ENCODE data around the gene LGALS9C.
"Not testable (repeated sequence)": the region's sequence is repeated elsewhere in the genome, so short reads cannot be mapped to it uniquely, and the experiment has no call there.

DNA sequence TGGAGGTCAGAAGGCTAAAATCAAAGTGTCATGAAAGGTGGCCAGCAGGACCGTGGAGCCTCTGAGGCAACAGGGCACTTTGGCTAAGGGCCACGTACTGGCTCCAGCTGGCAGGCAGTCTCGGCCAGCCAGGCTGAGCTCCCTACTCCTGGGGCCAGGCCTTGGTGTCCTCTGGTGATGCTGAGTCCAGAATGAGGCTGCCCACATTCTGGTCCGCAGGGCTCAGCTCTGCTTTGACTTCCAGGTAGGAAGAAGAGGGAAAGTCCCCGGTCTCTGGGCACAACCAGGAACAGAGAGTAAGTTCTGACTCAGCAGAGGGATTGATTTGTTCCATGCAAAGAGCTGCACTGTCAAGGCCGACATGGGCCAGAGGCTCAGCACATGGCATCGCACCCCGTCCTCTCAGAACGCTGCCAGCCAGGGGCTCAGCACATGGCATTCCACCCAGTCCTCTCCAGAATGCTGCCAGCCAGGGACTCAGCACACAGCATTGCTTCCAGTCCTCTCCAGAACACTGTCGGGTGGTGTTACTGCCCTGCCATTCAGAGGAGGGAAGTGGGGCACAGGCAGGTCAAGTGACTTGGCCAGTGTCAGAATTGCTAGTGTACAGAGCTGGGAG, 2.5 kb downstream of the LGALS9C start:
- TF ChIP-seq ARNTL (CRISPR knock-in tag; IDR thresholded peaks at IDR 0.05; ENCODE audit: borderline replicate concordance, low read depth); CREB5 (CRISPR knock-in tag; IDR thresholded peaks at IDR 0.05; ENCODE audit: low read depth); ZFP30 (CRISPR knock-in tag; IDR thresholded peaks at IDR 0.05); TSHZ2 (CRISPR knock-in tag; IDR thresholded peaks at IDR 0.05); ZNF8 (CRISPR knock-in tag; IDR thresholded peaks at IDR 0.05); SNAI2 (CRISPR knock-in tag; IDR thresholded peaks at IDR 0.05); PPARA (CRISPR knock-in tag; IDR thresholded peaks at IDR 0.05; ENCODE audit: borderline replicate concordance); ZFP3 (CRISPR knock-in tag; IDR thresholded peaks at IDR 0.05): not testable (repeated sequence)
- TF ChIP-seq, protein P1, sequence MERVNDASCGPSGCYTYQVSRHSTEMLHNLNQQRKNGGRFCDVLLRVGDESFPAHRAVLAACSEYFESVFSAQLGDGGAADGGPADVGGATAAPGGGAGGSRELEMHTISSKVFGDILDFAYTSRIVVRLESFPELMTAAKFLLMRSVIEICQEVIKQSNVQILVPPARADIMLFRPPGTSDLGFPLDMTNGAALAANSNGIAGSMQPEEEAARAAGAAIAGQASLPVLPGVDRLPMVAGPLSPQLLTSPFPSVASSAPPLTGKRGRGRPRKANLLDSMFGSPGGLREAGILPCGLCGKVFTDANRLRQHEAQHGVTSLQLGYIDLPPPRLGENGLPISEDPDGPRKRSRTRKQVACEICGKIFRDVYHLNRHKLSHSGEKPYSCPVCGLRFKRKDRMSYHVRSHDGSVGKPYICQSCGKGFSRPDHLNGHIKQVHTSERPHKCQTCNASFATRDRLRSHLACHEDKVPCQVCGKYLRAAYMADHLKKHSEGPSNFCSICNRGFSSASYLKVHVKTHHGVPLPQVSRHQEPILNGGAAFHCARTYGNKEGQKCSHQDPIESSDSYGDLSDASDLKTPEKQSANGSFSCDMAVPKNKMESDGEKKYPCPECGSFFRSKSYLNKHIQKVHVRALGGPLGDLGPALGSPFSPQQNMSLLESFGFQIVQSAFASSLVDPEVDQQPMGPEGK (CRISPR knock-in tag; IDR thresholded peaks at IDR 0.05; ENCODE audit: borderline replicate concordance), result not testable (repeated sequence)
- TF ChIP-seq, protein P2, sequence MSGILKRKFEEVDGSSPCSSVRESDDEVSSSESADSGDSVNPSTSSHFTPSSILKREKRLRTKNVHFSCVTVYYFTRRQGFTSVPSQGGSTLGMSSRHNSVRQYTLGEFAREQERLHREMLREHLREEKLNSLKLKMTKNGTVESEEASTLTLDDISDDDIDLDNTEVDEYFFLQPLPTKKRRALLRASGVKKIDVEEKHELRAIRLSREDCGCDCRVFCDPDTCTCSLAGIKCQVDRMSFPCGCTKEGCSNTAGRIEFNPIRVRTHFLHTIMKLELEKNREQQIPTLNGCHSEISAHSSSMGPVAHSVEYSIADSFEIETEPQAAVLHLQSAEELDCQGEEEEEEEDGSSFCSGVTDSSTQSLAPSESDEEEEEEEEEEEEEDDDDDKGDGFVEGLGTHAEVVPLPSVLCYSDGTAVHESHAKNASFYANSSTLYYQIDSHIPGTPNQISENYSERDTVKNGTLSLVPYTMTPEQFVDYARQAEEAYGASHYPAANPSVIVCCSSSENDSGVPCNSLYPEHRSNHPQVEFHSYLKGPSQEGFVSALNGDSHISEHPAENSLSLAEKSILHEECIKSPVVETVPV (CRISPR knock-in tag; IDR thresholded peaks at IDR 0.05), result not testable (repeated sequence)
- TF ChIP-seq, protein P3, sequence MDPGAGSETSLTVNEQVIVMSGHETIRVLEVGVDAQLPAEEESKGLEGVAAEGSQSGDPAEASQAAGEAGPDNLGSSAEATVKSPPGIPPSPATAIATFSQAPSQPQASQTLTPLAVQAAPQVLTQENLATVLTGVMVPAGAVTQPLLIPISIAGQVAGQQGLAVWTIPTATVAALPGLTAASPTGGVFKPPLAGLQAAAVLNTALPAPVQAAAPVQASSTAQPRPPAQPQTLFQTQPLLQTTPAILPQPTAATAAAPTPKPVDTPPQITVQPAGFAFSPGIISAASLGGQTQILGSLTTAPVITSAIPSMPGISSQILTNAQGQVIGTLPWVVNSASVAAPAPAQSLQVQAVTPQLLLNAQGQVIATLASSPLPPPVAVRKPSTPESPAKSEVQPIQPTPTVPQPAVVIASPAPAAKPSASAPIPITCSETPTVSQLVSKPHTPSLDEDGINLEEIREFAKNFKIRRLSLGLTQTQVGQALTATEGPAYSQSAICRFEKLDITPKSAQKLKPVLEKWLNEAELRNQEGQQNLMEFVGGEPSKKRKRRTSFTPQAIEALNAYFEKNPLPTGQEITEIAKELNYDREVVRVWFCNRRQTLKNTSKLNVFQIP (CRISPR knock-in tag; IDR thresholded peaks at IDR 0.05; ENCODE audit: borderline replicate concordance, low read depth), result not testable (repeated sequence)

Data from SK-N-SH treated with all-trans-retinoic acid at 6 μM for 48 hours (cell line).